ENCODE results near the gene NEDD4L.
A peak's percentile ranks its signal among the peaks of the same experiment; 100 is the strongest.

NEDD4L gene

DNA sequence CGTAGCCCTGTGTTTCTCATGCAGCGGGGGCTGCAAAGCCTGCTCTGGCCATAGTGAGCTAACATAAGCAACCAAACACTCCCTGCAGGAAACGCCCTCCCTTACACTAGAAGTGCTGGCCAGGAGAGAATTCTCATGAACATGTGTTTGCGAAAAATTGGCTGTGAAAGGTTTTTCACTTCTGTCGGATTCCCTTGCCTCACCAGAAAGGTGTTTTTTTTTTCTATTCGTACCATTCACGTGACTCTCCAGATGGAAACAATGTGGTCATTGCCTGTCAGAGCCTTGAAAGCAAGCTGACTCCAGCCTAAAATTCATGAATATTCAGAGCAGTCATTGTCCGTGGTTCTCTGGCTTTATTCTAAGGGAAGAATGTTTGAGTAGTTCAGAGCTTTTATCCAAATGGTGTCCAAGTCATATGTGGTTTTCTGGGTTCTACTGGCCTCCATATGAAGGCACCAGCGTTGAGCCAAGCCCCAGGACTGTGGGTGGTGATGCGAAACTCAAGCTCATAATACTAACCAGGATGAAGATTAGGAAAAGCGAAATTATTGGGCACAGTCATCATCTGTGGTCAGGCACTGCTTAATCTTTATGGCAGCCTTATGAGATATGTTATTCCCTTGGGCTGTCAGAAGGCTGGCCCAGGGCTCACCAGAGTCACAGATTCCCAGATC is 348.4 kb downstream of the NEDD4L start:
- no peak for DNase-seq (ENCODE audit: low spot score)

DNA sequence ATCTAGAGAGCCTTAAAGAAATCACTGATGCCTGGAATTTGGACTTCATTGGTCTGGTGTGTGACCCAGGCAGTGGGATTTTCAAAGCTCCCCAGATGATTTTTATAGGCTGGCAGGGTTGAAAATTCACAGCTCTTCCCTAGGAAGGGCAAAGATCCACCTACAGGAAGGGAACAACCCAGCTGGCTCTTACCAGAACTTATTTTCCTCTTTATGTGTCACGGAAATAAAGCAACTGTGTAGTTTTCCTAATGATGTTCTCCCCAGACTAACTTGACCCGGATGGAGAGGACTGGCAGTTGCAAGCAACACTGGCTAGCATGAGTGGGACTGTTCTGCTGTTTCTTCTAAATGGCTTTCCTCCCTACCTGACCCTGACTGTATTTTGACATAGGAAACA is 349.3 kb downstream of the NEDD4L start:
- DNase-seq (ENCODE audit: low spot score): no peak

- DNase-seq (ENCODE audit: low spot score): no peak
These were observed 350.0 kb downstream of the NEDD4L start for GRCh38 chr18:58394046-58394445.

DNA sequence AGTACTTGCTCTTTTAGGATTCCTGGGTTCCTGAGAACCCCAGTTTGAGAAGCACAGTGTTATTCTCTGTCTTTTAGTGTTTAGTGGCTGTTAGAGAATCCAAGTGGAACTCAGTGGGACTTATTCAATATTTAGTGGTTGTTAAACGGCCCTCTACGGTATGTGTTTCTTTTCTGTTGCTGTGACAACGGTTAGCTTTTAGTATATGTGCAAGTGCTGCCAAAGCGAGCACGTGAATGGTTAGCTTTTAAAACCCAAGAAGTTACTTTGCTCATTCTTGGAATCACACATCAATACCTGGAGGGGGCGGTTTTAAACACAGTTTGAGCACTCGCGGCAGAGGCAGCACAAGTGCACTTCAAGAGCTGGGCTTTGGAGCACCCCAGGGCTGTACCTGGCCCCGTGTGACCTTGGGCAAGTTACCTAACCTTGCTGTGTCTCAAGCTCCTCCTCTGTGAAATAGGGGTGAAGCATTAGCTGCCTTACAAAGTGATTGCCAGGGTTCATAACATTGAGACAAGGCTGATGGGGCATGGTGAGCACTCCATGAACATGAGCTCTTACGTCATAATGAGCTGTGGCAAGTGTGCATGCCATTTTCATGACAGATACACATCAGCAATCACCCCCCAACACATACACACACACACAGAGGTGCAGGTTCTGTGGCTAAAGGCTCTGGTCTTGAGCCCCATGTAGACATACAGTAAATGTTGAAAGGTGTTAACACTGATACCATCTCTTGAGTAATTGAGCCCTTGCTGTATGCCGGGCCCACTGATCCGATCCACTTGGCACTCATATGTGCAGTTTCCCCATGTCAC is 350.8 kb downstream of the NEDD4L start:
- DNase-seq (ENCODE audit: low spot score): no peak

- no peak for DNase-seq (ENCODE audit: low spot score)
These were observed 352.1 kb downstream of the NEDD4L start for GRCh38 chr18:58396144-58396543.

GRCh38 chr18:58396966-58397365 is 352.9 kb downstream of the NEDD4L start:
- DNase-seq (ENCODE audit: low spot score): no peak

- no peak for DNase-seq (ENCODE audit: low spot score)
These were observed 353.5 kb downstream of the NEDD4L start for GRCh38 chr18:58397385-58398132.

DNA sequence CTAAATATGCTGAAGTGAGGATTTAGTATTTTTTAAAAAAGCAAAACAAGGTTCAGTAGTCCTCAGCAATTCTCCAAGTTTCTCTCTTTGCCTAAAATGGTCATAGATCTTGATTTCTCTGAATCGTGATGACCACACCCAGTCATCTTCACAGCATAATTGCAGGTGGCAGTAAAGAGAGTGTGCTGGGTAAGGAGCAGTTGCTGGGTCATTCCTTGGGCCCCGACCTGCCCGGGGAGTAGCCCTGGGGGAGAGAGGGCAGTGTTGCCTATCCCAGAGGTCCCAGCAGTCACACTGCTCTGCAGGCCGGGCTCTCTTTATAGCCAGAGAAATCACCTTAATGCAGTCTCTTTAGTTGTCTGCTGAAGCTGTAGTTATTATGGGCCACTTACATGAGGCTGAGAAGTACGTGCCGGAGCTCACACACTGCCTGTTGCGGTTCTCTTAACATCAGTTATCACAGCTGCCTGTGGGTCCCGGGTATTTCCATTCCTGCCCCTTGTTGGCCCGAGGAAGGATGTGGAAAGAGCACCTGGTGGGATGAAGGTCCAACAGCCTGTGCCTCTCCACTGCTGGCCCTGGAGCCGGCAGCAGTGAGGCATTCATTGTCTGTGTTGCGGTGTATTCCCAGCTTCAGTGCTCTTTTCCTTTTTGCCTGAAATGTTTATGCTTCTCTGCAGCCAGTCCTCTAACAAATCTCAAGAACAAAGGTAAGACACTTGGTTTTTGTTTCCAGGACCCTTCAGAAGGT is 354.8 kb downstream of the NEDD4L start:
- DNase-seq (ENCODE audit: low spot score): no peak

- DNase-seq (ENCODE audit: low spot score): no peak
These were observed 356.4 kb downstream of the NEDD4L start for GRCh38 chr18:58400331-58400870.

GRCh38 chr18:58401191-58401590 is 357.2 kb downstream of the NEDD4L start:
- DNase-seq (ENCODE audit: low spot score): no peak

- peak; percentile 27 for DNase-seq (ENCODE audit: low spot score)
These were observed 358.2 kb downstream of the NEDD4L start for GRCh38 chr18:58402247-58402646.

DNA sequence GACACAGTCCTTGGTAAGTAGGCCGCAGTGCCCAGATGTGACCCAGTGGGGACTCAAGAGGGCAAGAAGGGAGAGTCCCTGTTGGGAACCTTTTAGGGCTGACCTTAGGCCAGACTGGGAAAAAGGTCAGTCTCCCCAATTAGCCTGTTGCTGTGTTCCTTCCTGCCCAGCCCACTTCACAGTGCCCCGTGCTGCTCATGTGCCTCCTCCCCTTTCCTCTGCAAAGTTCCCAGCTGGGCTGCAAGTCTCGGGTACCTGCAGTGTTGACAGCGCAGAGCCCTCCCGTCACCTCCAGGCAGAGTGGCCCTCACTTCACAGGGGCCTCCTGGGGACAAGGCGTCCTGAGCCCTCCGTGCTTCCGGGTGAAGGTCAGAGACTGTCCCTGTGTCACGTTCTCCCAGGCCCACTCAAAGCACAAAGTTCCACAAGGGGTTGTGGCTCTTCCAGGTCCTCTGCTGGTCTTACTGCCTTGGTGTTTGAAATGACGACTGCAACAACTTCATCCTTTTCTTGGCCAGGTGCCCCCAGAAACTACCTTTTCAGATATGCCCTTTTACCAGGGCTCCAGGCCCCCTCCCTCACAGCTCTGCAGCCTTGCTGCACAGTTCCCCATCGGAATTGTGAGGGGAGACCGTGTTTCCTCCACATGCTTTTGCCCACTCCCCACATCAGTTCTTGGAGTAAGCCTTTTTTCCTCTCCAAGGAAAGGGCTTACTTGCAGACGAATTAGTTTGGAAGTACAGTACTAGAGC is 359.1 kb downstream of the NEDD4L start:
- no peak for DNase-seq (ENCODE audit: low spot score)

- no peak for DNase-seq (ENCODE audit: low spot score)
These were observed 359.9 kb downstream of the NEDD4L start for GRCh38 chr18:58403799-58404455.

- DNase-seq (ENCODE audit: low spot score): no peak
These were observed 361.3 kb downstream of the NEDD4L start for GRCh38 chr18:58405107-58405898.

DNA sequence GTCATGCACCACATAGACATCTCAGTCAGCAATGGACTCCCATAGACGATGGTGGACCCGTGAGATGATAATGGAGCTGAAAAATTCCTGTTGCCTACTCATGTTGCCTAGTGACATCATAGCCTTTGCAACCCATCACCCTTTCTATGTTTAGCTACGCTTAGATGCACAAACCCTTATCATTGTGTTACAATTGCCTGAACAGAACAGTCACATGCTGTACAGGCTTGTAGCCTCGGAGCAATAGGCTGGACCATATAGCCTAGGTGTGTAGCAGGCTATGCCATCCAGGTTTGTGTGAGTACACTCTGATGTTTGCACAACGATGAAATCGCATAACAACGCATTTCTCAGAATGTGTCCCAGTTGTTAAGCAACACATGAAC is 363.2 kb downstream of the NEDD4L start:
- DNase-seq (ENCODE audit: low spot score): no peak

GRCh38 chr18:58407649-58408407 is 363.8 kb downstream of the NEDD4L start:
- no peak for DNase-seq (ENCODE audit: low spot score)

DNA sequence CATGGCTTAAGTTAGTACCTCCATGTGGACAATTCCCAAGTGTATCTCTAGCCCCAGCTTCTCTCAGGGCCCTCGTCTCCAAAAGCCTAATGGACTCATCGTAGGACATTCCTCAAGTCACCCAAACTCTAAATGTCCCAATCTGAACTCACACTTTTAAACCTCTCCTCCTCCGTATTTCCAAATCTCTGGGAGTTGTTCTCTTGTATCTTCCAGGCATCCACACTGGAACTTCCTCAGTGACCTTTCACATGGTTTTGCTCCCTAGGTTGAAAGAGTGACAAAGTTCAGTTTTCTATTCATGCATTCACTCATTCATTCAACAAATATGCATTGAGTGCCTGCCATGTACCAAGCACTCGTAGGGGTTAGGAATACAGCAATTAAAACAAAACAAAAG is 364.6 kb downstream of the NEDD4L start:
- no peak for DNase-seq (ENCODE audit: low spot score)

GRCh38 chr18:58409802-58410445 is 365.9 kb downstream of the NEDD4L start:
- DNase-seq (ENCODE audit: low spot score): no peak
